Measurements from ENCODE around the gene FBXL16. TPM values are rescaled to one million over a fixed set of nuclear protein-coding genes. Genes with fewer than 3 reads are reported as not detected.
A peak's percentile ranks its signal among the peaks of the same experiment; 100 is the strongest.

Gene FBXL16
- total and polyA plus RNA-seq, 9 of the 15 experiments (the other 6 are each of a cell fraction or from before 2014, with no cell fraction given): 0.21 to 8.2 (median 1.7) TPM

- peak; percentile 80 for TF ChIP-seq THAP12 (CRISPR knock-in tag; IDR thresholded peaks at IDR 0.05)
- TF ChIP-seq PCBP1 (IDR thresholded peaks at IDR 0.05; ENCODE audit: low read depth, low read length, poor library complexity, severe bottlenecking): peak; percentile 17
- TF ChIP-seq, protein P1, sequence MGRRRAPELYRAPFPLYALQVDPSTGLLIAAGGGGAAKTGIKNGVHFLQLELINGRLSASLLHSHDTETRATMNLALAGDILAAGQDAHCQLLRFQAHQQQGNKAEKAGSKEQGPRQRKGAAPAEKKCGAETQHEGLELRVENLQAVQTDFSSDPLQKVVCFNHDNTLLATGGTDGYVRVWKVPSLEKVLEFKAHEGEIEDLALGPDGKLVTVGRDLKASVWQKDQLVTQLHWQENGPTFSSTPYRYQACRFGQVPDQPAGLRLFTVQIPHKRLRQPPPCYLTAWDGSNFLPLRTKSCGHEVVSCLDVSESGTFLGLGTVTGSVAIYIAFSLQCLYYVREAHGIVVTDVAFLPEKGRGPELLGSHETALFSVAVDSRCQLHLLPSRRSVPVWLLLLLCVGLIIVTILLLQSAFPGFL (CRISPR knock-in tag; IDR thresholded peaks at IDR 0.05): no peak
- peak; percentile 48 for TF ChIP-seq SAP30 (IDR thresholded peaks at IDR 0.05; ENCODE audit: borderline replicate concordance, insufficient read depth, low read depth, low read length, poor library complexity, severe bottlenecking)
- TF ChIP-seq TAF15 (IDR thresholded peaks at IDR 0.05; ENCODE audit: low read depth, low read length): no peak
- TF ChIP-seq ZNF165 (CRISPR knock-in tag; IDR thresholded peaks at IDR 0.05; ENCODE audit: borderline replicate concordance): no peak; the same call in 1 of the 2 replicates
- TF ChIP-seq ZBTB34 (CRISPR knock-in tag; IDR thresholded peaks at IDR 0.05): no peak
- TF ChIP-seq KLF16 (IDR thresholded peaks at IDR 0.05): no peak
- TF ChIP-seq KAT7 (CRISPR knock-in tag; IDR thresholded peaks at IDR 0.05; ENCODE audit: borderline replicate concordance): 0 out of 2 replicates have a peak, but pooled peaks have one; percentile 28
- TF ChIP-seq DNMT1 (IDR thresholded peaks at IDR 0.05): no peak
- TF ChIP-seq ZFP30 (CRISPR knock-in tag; IDR thresholded peaks at IDR 0.05; ENCODE audit: borderline replicate concordance): no peak
- TF ChIP-seq, protein P2, sequence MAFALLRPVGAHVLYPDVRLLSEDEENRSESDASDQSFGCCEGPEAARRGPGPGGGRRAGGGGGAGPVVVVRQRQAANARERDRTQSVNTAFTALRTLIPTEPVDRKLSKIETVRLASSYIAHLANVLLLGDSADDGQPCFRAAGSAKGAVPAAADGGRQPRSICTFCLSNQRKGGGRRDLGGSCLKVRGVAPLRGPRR (CRISPR knock-in tag; IDR thresholded peaks at IDR 0.05): no peak
- no peak for TF ChIP-seq CEBPB (tag; IDR thresholded peaks at IDR 0.05)
- no peak for TF ChIP-seq FUS (optimal IDR thresholded peaks at IDR 0.05; ENCODE audit: low read depth, low read length)
- TF ChIP-seq EZH2 (IDR thresholded peaks at IDR 0.05; ENCODE audit: borderline replicate concordance, low read depth, low read length): no peak
- peak; percentile 92 for TF ChIP-seq ZFX (CRISPR knock-in tag; IDR thresholded peaks at IDR 0.05)
- TF ChIP-seq, protein P3, sequence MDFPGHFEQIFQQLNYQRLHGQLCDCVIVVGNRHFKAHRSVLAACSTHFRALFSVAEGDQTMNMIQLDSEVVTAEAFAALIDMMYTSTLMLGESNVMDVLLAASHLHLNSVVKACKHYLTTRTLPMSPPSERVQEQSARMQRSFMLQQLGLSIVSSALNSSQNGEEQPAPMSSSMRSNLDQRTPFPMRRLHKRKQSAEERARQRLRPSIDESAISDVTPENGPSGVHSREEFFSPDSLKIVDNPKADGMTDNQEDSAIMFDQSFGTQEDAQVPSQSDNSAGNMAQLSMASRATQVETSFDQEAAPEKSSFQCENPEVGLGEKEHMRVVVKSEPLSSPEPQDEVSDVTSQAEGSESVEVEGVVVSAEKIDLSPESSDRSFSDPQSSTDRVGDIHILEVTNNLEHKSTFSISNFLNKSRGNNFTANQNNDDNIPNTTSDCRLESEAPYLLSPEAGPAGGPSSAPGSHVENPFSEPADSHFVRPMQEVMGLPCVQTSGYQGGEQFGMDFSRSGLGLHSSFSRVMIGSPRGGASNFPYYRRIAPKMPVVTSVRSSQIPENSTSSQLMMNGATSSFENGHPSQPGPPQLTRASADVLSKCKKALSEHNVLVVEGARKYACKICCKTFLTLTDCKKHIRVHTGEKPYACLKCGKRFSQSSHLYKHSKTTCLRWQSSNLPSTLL (IDR thresholded peaks at IDR 0.05): no peak
- TF ChIP-seq NCOA4 (IDR thresholded peaks at IDR 0.05; ENCODE audit: partially characterized antibody): no peak
- TF ChIP-seq ZNF830 (CRISPR knock-in tag; IDR thresholded peaks at IDR 0.05): no peak
- no peak for TF ChIP-seq PHF21A (IDR thresholded peaks at IDR 0.05; ENCODE audit: borderline replicate concordance, low read depth)
- TF ChIP-seq STAG1 (CRISPR knock-in tag; IDR thresholded peaks at IDR 0.05; ENCODE audit: borderline replicate concordance): peak; percentile 46; the same call in 1 of the 2 replicates
Observed at GRCh38 chr16:720990-721764, 15.6 kb upstream of the FBXL16 start, which contains the start of gene ANTKMT (continued).

Data from K562 (cell line).